Measurements from ENCODE around the gene SELENOI. TPM values are rescaled to one million over a fixed set of nuclear protein-coding genes. Genes with fewer than 3 reads are reported as not detected.
A peak's percentile ranks its signal among the peaks of the same experiment; 100 is the strongest.
"Not testable (repeated sequence)": the region's sequence is repeated elsewhere in the genome, so short reads cannot be mapped to it uniquely, and the experiment has no call there.

Gene SELENOI
- polyA plus RNA-seq, 4 donors, result 4.3 to 36.4 (median 8.2) TPM

DNA sequence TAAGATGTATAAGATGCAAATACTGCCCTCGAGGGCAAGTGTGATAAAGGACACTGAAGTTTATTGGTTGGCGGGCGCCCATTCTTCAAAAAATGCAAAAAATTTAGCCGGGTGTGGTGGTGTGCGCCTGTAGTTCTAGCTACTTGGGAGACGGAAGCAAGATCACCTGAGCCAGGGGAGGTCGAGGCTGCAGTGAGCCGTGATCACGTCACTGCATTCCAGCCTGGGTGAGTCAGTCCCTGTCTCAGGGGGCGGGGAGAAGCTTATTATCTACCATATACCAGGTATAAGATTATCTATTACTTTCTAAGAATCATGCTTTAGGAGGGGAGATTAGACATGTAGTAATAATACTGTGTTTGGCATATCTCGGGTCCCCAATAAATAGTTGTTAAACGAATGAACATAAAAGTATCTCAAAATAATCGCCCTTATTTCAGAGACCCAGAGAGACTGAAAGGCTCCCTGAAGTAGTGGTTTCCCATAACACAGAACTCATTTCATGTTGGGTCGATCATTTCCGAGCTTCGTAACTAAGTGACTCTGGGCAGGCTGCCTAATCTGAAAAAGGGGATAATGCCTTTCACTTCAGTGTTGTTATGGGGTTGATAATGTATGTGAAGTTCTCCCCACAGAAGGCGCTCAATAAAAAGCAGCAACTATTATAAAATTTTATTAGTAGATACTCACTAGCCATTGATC, 1.2 kb upstream of the SELENOI start:
- Histone ChIP-seq H3K4me1 (ENCODE audit: control insufficient read depth in 3 of 3, insufficient read depth in 2 of 3, low read depth in 1 of 3, low read length in 2 of 3) (peaks cover 1 to 11% (median 8%) of the 10 kb centered on the region in 3 donors), H3K27ac (ENCODE audit: low read depth in 1 of 3, low read length in 2 of 3) (peak overlapping the region; percentile 71 to 96 (median 96)), H3K36me3 (ENCODE audit: control insufficient read depth in 3 of 3, insufficient read depth in 2 of 3, low read depth in 1 of 3, low read length in 3 of 3) (no peaks in the 10 kb centered on the region), H3K9me3 (ENCODE audit: control insufficient read depth in 2 of 2, insufficient read depth in 1 of 2, low read depth in 1 of 2, low read length in 1 of 2) (no peaks in the 10 kb centered on the region), H3K4me3 (ENCODE audit: low read depth in 1 of 3, low read length in 3 of 3) (peak overlapping the region; percentile 71 to 96 (median 87)), H3K27me3 (ENCODE audit: control insufficient read depth in 3 of 3, insufficient read depth in 3 of 3, low read length in 3 of 3) (no peaks in the 10 kb centered on the region)
- WGBS, 3 donors, result 25 to 40% (median 33%) methylated on average over 17 of the region's 17 CpGs
- no peak for FAIRE-seq
- DNase-seq, result peak; percentile 75 to 83

- peaks cover 2 to 11% (median 8%) of the 10 kb centered on the region in 3 donors for H3K4me1 ChIP-seq (ENCODE audit: control insufficient read depth in 3 of 3, insufficient read depth in 2 of 3, low read depth in 1 of 3, low read length in 2 of 3)
- peak overlapping the region; percentile 71 to 96 (median 87) for H3K4me3 ChIP-seq (ENCODE audit: low read depth in 1 of 3, low read length in 3 of 3)
- DNase-seq (no peak), FAIRE-seq (no peak)
- WGBS, 3 donors, result 0 to 1% (median 1%) methylated on average over 9 of the region's 9 CpGs
- no peaks in the 10 kb centered on the region for H3K9me3 ChIP-seq (ENCODE audit: control insufficient read depth in 2 of 2, insufficient read depth in 1 of 2, low read depth in 1 of 2, low read length in 1 of 2)
- peak overlapping the region; percentile 71 to 96 (median 96) for H3K27ac ChIP-seq (ENCODE audit: low read depth in 1 of 3, low read length in 2 of 3)
- H3K36me3 ChIP-seq (ENCODE audit: control insufficient read depth in 3 of 3, insufficient read depth in 2 of 3, low read depth in 1 of 3, low read length in 3 of 3), result peaks cover 0 to under 1% (median 0%) of the 10 kb centered on the region in 3 donors
- no peaks in the 10 kb centered on the region for H3K27me3 ChIP-seq (ENCODE audit: control insufficient read depth in 3 of 3, insufficient read depth in 3 of 3, low read length in 3 of 3)
These were observed 729 bp upstream of the SELENOI start for GRCh38 chr2:26345283-26345544.

- H3K27ac ChIP-seq (ENCODE audit: low read depth in 1 of 3, low read length in 2 of 3), result peak within 1 kb of the TSS; percentile 92 to 96 (median 96)
- peaks cover 2 to 11% (median 8%) of the 10 kb centered on the region in 3 donors for H3K4me1 ChIP-seq (ENCODE audit: control insufficient read depth in 3 of 3, insufficient read depth in 2 of 3, low read depth in 1 of 3, low read length in 2 of 3)
- no peaks in the 10 kb centered on the region for H3K9me3 ChIP-seq (ENCODE audit: control insufficient read depth in 2 of 2, insufficient read depth in 1 of 2, low read depth in 1 of 2, low read length in 1 of 2)
- 0% methylated on average over 24 to 28 of the region's 28 CpGs for WGBS, 3 donors
- peak; percentile 76 to 82 for DNase-seq
- H3K27me3 ChIP-seq (ENCODE audit: control insufficient read depth in 3 of 3, insufficient read depth in 3 of 3, low read length in 3 of 3), result no peaks in the 10 kb centered on the region
- peak within 1 kb of the TSS; percentile 71 to 96 (median 87) for H3K4me3 ChIP-seq (ENCODE audit: low read depth in 1 of 3, low read length in 3 of 3)
- peaks cover 0 to 6% (median 0%) of the 10 kb centered on the region in 3 donors for H3K36me3 ChIP-seq (ENCODE audit: control insufficient read depth in 3 of 3, insufficient read depth in 2 of 3, low read depth in 1 of 3, low read length in 3 of 3)
- no peak for FAIRE-seq
These were observed 611 bp downstream of the SELENOI start, which contains the start of gene ADGRF3 for GRCh38 chr2:26346454-26347053. Gene ADGRF3, minus strand, starts transcription at chr2:26346789. Its CDS starts 555 bp downstream, at chr2:26346234.

DNA sequence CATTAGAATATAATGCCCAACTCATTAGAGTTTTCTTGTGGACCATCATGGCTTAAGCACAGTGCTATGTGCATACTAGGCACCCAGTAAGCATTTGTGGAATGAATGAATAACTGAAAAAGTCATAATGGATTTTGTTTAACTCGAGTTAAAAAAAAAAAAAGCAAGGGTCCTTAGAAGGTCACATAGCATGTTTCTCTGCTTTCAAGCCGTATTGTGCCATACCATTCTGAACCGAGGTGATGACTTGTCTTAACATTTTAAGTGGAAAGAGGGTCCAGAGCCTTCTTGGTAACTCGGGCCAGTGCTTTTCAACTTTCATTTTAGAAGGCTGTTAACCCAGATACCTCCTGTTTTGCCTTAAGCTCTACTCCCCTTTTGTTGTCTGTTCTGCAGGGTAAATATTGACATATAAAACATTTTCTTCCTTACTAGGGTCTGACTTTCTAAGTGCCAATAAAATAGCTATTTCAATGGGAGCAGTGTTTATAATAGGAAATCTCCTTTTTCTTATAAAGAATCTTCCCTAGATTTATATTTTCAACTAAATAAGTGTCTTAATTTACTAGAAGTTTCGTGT, 1.4 kb downstream of the SELENOI start:
- peaks cover 2 to 11% (median 8%) of the 10 kb centered on the region in 3 donors for H3K4me1 ChIP-seq (ENCODE audit: control insufficient read depth in 3 of 3, insufficient read depth in 2 of 3, low read depth in 1 of 3, low read length in 2 of 3)
- peak overlapping the region; percentile 91 to 93 (median 92) for H3K27ac ChIP-seq (ENCODE audit: low read depth in 1 of 3, low read length in 2 of 3)
- H3K36me3 ChIP-seq (ENCODE audit: control insufficient read depth in 3 of 3, insufficient read depth in 2 of 3, low read depth in 1 of 3, low read length in 3 of 3), result peaks cover 0 to 11% (median 0%) of the 10 kb centered on the region in 3 donors
- H3K27me3 ChIP-seq (ENCODE audit: control insufficient read depth in 3 of 3, insufficient read depth in 3 of 3, low read length in 3 of 3), result no peaks in the 10 kb centered on the region
- no peak for FAIRE-seq
- WGBS, 3 donors, result 4 to 17% (median 10%) methylated on average over 5 of the region's 5 CpGs
- no peaks in the 10 kb centered on the region for H3K9me3 ChIP-seq (ENCODE audit: control insufficient read depth in 2 of 2, insufficient read depth in 1 of 2, low read depth in 1 of 2, low read length in 1 of 2)
- H3K4me3 ChIP-seq (ENCODE audit: low read depth in 1 of 3, low read length in 3 of 3), result peak overlapping the region; percentile 69 to 96 (median 76)
- peak in 1 of 2 donors; percentile 34 for DNase-seq

DNA sequence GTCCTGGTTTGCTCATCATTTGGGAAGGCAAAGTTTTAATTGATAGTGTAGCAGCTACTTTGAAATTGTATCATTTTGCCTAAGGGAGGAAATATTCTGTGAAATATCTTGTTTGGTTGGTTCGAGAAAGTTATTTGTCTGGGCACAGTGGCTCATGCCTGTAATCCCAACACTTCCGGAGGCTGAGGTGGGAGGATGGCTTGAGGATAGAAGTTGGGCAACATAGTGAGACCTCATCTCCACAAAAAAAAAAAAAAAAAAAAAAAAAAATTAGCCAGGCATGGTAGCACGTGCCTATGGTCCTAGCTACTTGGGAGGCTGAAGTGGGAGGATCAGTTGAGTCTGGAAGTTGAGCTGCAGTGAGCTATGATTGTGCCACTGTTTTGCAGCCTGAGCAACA, 3.7 kb downstream of the SELENOI start:
- H3K4me1 ChIP-seq (ENCODE audit: control insufficient read depth in 3 of 3, insufficient read depth in 2 of 3, low read depth in 1 of 3, low read length in 2 of 3), result peaks cover 5 to 6% (median 5%) of the 10 kb centered on the region in 3 donors
- no peak overlapping the region for H3K27ac ChIP-seq (ENCODE audit: low read depth in 1 of 3, low read length in 2 of 3)
- FAIRE-seq (no peak), DNase-seq (no peak)
- no peak overlapping the region for H3K4me3 ChIP-seq (ENCODE audit: low read depth in 1 of 3, low read length in 3 of 3)
- WGBS, 3 donors, result 86 to 93% (median 92%) methylated on average over 3 of the region's 3 CpGs
- peaks cover 0 to 17% (median 0%) of the 10 kb centered on the region in 3 donors for H3K36me3 ChIP-seq (ENCODE audit: control insufficient read depth in 3 of 3, insufficient read depth in 2 of 3, low read depth in 1 of 3, low read length in 3 of 3)
- no peaks in the 10 kb centered on the region for H3K9me3 ChIP-seq (ENCODE audit: control insufficient read depth in 2 of 2, insufficient read depth in 1 of 2, low read depth in 1 of 2, low read length in 1 of 2)
- H3K27me3 ChIP-seq (ENCODE audit: control insufficient read depth in 3 of 3, insufficient read depth in 3 of 3, low read length in 3 of 3), result no peaks in the 10 kb centered on the region

DNA sequence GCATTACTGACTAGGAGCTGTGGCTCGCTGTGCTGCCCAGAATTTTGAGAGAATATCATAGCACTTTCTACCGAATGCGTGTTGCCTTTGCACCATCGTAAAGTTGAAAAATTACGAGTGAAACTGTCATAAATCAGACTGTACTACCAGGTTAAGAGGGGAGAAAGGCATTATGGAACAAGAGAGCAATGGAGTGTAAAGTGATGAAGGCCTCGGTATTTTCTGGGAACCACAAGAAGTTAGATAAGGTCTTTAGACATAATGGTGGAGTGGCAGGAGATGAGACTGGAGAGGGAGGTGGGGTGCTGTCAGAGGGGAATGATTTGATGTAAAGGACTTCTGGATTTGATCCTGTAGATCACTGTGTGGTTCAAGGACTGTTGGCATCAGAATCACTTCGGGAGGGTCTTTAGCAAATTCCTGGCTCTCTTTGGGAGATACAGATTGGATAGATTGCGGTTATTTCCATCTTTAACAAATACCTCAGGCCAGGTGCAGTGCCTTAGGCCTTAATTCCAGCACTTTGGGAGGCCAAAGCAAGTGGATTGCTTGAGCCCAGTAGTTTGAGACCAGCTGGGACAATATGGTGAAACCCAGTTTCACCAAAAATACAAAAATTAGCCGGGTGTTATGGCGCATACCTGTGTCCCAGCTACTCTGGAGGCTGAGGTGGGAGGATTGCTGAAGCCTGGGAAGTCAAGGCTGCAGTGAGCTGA, 5.6 kb downstream of the SELENOI start:
- FAIRE-seq, result no peak
- Histone ChIP-seq H3K36me3 (ENCODE audit: control insufficient read depth in 3 of 3, insufficient read depth in 2 of 3, low read depth in 1 of 3, low read length in 3 of 3) (peaks cover 0 to 17% (median 0%) of the 10 kb centered on the region in 3 donors), H3K9me3 (ENCODE audit: control insufficient read depth in 2 of 2, insufficient read depth in 1 of 2, low read depth in 1 of 2, low read length in 1 of 2) (no peaks in the 10 kb centered on the region), H3K4me3 (ENCODE audit: low read depth in 1 of 3, low read length in 3 of 3) (no peak overlapping the region), H3K27ac (ENCODE audit: low read depth in 1 of 3, low read length in 2 of 3) (no peak overlapping the region), H3K4me1 (ENCODE audit: control insufficient read depth in 3 of 3, insufficient read depth in 2 of 3, low read depth in 1 of 3, low read length in 2 of 3) (peaks cover 4 to 5% (median 5%) of the 10 kb centered on the region in 3 donors), H3K27me3 (ENCODE audit: control insufficient read depth in 3 of 3, insufficient read depth in 3 of 3, low read length in 3 of 3) (no peaks in the 10 kb centered on the region)
- 93 to 96% (median 94%) methylated on average over 10 of the region's 10 CpGs for WGBS, 3 donors
- no peak for DNase-seq

DNA sequence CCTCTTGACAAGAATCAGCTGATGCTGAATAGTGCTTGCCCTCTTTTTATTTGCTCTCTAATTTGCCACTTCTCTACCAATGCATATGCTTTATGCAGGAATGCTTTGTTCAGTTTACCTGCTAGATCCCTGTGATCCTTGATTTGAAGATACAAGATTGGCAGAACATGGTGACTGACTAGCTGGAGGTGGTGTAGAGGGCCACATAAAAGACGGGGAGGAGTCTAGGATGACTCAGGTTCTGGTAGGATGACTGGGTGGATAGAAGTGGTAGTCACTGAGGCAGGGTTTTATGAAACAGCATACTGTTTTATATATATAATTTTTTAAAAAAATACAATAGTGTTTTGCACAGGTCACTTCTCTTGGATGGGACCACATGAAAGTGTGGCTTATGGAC, 6.9 kb downstream of the SELENOI start:
- H3K36me3 ChIP-seq (ENCODE audit: control insufficient read depth in 3 of 3, insufficient read depth in 2 of 3, low read depth in 1 of 3, low read length in 3 of 3), result peaks cover 0 to 17% (median 0%) of the 10 kb centered on the region in 3 donors
- no peak for FAIRE-seq
- 79 to 83% (median 82%) methylated on average over 1 of the region's 1 CpG for WGBS, 3 donors

GRCh38 chr2:26354469-26354868, 8.5 kb downstream of the SELENOI start:
- not testable (repeated sequence) for H3K9me3 ChIP-seq (ENCODE audit: control insufficient read depth in 2 of 2, insufficient read depth in 1 of 2, low read depth in 1 of 2, low read length in 1 of 2); H3K4me1 ChIP-seq (ENCODE audit: control insufficient read depth in 3 of 3, insufficient read depth in 2 of 3, low read depth in 1 of 3, low read length in 2 of 3); FAIRE-seq; H3K4me3 ChIP-seq (ENCODE audit: low read depth in 1 of 3, low read length in 3 of 3); DNase-seq; H3K27ac ChIP-seq (ENCODE audit: low read depth in 1 of 3, low read length in 2 of 3); H3K27me3 ChIP-seq (ENCODE audit: control insufficient read depth in 3 of 3, insufficient read depth in 3 of 3, low read length in 3 of 3)
- 97 to 99% (median 97%) methylated on average over 16 of the region's 16 CpGs for WGBS, 3 donors
- H3K36me3 ChIP-seq (ENCODE audit: control insufficient read depth in 3 of 3, insufficient read depth in 2 of 3, low read depth in 1 of 3, low read length in 3 of 3), result peaks cover 0 to 20% (median 0%) of the 10 kb centered on the region in 3 donors

More for the DNA sequence above, 6.9 kb downstream of the SELENOI start:
- Histone ChIP-seq H3K27ac (ENCODE audit: low read depth in 1 of 3, low read length in 2 of 3) (no peak overlapping the region), H3K4me1 (ENCODE audit: control insufficient read depth in 3 of 3, insufficient read depth in 2 of 3, low read depth in 1 of 3, low read length in 2 of 3) (peaks cover 0 to 5% (median 5%) of the 10 kb centered on the region in 3 donors), H3K9me3 (ENCODE audit: control insufficient read depth in 2 of 2, insufficient read depth in 1 of 2, low read depth in 1 of 2, low read length in 1 of 2) (no peaks in the 10 kb centered on the region), H3K27me3 (ENCODE audit: control insufficient read depth in 3 of 3, insufficient read depth in 3 of 3, low read length in 3 of 3) (no peaks in the 10 kb centered on the region), H3K4me3 (ENCODE audit: low read depth in 1 of 3, low read length in 3 of 3) (no peak overlapping the region)
- DNase-seq, result peak in 1 of 2 donors; percentile 18

Measured in small intestine (tissue), 7 donors.